HG03159 (cell line): ENCODE results near the gene EFL1.
"Not testable (repeated sequence)": the region's sequence is repeated elsewhere in the genome, so short reads cannot be mapped to it uniquely, and the experiment has no call there.

ENCODE experiments used
- ATAC-seq: cut with Tn5 transposase; IDR thresholded peaks from one replicate; pipeline ENCODE4 v1.9.1; 2021; ENCODE audit warnings: mild to moderate bottlenecking, moderate library complexity; ENCODE audit not compliant: unreplicated experiment

The EFL1 gene

DNA sequence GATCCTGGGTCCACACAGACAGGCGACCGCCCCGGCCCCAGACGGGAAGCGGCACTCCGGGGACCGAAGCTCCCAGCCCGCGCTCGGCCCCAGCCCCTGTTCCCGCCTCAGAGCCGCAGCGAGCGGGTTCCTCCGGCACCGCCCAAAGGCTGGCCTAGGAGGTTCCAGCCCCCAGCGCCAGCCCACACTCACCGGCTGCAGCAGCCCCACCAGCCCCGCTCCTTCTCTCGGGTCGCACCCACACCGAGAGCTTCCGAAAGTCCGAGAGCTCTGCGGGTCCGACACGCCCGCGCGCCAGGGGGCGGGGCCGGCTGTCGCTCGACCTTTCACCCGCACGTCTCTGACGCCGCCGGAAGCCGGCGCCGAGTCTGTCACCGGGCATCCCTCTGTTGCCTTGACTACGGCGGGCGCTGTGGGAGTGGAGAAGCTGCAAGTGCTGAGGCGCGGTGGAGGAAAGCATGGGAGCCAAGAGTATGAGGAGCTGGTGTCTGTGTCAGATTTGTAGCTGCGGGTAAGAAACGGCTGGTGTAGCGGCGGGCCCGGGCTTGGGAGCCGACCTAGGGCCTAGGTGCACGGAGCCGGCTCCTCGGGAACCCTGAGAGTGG, at the start of gene EFL1, which contains the start of gene SAXO2:
EFL1 (minus strand) TSS at position 313 of the 605 bp plus-strand sequence. CDS start 956 bp downstream, outside the sequence.
SAXO2 (plus strand) TSS at position 397 of the 605 bp plus-strand sequence; CDS start at position 459, 62 bp downstream.
- ATAC-seq, result peak; percentile 97

DNA sequence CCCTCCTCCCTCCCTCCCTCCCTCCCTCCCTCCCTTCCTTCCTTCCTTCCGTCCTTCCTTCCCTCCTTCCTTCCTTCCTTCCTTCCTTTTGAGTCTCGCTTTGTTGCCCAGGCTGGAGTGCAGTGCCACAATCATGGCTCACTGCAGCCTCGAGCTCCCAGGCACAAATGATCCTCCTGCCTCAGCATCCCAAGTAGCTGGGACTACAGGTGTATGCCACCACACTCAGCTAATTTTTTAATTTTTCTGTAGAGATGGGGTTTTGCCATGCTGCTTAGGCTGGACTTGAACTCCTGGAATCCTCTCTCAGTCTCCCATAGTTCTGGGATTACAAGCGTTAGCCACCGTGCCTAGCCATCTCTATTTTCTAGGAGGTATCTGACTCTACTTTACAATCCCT, 48.8 kb upstream of the EFL1 start:
- ATAC-seq, result not testable (repeated sequence)

DNA sequence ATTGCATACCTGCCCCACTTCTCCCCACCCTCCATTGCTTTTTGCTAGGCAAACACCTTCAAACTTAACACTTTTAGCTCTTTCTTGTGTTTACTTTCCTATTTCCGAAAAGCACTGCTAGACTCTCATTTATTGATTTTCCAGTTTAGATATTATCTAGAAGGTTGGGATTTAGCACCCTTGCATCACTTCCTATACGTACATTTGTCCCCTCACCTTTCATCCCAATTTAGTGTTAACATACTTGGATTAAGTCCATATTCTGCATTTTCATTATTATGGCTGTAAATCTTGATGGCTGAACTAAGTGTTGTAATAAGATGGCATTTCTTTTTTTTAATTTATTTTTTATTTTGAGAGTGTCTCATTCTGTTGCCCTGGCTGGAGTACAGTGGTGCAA, 47.3 kb upstream of the EFL1 start:
- no peak for ATAC-seq

GRCh38 chr15:82307714-82308081, 45.2 kb upstream of the EFL1 start:
- no peak for ATAC-seq

- no peak for ATAC-seq
Measured at GRCh38 chr15:82306791-82307713, 44.5 kb upstream of the EFL1 start.

- no peak for ATAC-seq
Measured at GRCh38 chr15:82305621-82306048, 43.1 kb upstream of the EFL1 start.

DNA sequence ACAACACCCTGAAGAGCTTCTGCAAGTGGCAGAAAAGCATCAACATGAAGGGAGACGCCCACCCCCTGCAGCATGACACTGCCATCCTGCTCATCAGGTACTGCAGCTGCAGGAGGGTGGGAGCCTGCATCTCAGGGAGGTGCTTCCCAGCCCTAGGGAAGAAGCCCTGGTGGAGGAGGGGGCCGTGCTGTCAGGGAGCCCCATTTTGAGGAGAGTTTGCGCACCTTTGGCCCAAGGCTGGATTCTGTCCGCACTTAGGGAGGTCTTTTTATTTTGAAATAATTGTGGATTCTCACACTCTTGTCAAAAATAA, 42.2 kb upstream of the EFL1 start:
- no peak for ATAC-seq

GRCh38 chr15:82303956-82304777, 41.6 kb upstream of the EFL1 start:
- no peak for ATAC-seq

GRCh38 chr15:82301296-82302016, 38.9 kb upstream of the EFL1 start:
- ATAC-seq, result no peak

GRCh38 chr15:82300883-82301282, 38.3 kb upstream of the EFL1 start:
- no peak for ATAC-seq

DNA sequence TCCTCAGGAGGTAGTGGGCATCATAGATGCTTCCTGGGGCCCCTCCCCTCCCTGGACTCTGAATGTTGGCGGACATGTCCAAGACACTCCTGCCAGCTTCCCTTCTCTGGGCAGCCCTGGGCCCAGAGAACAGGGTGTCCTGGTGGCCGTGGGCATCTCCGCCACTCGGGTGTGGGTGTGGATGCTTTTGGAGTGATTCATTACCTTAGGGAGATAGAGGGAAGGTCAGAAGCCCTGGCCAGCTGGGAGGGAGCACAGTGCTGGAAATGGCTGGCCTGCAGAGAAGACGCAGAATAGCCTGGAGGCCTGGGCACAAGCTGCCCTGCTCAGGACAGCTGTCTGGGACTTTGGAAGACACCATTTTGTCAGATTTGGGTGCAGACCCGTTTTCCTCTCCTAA, 37.8 kb upstream of the EFL1 start:
- ATAC-seq, result not testable (repeated sequence)

DNA sequence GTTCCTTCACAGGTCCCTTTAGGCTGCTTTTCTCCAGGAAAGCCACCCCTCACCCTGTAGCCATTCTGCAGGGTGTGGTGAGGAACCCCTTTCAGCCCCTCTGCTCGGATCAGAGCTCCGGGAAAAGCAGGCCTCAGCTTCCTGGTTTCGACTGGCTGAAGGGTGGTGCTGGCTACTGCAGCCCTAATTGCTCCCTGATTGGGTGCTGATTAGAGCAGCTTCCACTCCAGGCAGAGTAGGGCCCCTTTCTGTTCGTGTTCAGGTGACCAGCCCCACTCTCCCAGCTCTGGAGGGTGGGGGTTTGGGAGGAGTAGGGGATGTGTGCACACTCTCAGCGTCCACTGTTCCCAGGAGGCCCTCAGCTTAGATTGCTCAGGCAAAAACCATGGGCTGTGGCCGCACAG, 37.0 kb upstream of the EFL1 start:
- not testable (repeated sequence) for ATAC-seq

GRCh38 chr15:82298520-82298919, 36.0 kb upstream of the EFL1 start:
- ATAC-seq, result no peak

DNA sequence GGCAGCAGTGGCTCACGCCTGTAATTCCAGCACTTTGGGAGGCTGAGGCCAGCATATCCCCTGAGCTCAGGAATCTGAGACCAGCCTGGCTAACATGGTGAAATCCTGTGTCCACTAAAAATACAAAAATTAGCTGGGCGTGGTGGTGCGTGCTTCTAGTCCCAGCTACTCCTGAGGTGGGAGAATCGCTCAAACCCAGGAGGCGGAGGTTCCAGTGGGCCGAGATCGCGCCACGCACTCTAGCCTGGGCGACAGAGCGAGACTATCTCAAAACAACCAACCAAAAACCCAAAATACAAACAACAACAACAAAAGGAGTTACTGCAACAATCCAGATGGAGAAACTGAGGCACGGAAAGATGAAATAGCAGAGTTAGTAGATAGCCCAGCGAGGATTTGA, 35.5 kb upstream of the EFL1 start:
- ATAC-seq, result no peak

GRCh38 chr15:82297546-82297945, 35.0 kb upstream of the EFL1 start:
- no peak for ATAC-seq

DNA sequence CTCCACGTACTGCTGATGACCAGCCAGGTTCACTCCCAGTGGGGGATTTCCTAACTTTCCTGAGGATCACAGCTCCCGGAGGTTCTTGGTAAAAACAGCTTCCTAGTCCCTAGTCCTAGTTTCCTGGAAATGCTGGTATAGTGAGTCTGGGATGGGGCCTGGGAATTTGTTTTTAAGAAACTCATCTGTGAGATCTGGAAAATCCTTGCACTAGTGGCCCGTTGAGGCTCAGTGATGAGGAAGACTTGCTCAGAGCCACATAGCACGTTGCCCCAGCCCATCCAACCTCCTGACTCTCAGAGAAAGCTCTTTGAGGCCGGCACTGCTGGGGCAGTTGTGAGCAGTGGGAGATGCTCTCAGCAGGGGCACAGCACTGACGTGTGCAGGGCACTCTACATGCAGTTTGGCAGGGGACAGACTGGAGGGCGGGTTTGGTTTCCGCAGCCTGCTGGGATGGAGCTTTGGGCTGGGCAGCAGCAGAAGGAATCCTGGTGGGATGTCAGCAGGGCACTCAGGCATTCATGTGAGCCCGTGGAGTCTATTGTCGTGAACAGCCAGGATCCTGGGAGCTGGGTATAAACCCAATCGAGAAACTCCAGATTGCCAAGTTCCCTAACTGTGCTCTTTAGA, 31.6 kb upstream of the EFL1 start:
- ATAC-seq, result no peak

DNA sequence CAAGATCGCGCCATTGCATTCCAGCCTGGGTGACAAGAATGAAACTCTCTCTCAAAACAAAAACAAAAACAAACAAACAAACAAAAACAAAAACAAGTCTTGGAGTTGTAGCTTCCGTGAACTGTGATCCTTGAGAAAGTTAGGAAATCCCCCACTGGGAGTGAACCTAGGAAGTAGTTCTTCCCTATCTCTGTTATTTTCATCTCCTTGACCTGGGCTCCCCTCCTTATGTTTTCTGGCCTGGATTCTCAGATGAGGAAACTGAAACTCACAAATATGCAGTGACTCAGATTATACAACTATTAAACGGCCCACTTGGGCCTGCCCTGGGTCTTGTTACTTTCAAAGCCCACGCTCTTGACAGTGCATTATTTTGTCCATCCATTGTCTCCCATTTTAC, 29.7 kb upstream of the EFL1 start:
- ATAC-seq, result no peak

DNA sequence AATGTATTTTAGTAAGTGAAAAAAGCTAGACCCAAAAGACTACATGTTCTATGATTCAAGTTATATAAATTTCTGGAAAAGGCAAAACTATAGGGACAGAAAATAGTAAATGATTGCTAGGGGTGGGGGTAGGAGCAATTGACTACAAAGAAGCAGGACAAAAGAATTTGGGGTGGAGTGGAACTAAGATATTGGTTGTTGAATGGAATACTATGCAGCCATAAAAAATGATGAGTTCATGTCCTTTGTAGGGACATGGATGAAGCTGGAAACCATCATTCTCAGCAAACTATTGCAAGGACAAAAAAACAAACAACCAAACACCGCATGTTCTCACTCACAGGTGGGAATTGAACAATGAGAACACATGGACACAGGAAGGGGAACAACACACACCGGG, 25.7 kb upstream of the EFL1 start:
- not testable (repeated sequence) for ATAC-seq

DNA sequence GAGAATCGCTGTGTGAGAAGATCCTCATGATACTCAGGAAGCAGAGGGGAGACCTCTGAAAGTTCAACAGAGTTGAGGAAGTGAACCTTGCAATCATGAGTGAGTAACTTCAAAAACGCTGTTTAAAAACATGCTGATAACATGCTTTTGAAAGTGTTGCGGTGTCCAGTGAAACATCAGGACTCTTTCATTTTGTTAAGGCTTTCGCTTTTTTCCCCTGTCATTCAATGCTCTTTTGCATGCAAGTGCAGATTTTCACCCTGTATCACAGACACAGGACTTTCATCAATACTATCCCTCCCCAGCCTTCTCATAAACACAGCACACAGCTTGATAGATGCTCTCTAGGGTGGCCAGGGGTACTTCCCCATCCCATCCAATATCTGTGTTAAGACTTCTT, 23.9 kb upstream of the EFL1 start:
- ATAC-seq, result peak; percentile 89

GRCh38 chr15:82284381-82284780, 21.8 kb upstream of the EFL1 start:
- not testable (repeated sequence) for ATAC-seq
